ENCODE measurements around the gene NDUFAF8. TPM values are rescaled to one million over a fixed set of nuclear protein-coding genes. Genes with fewer than 3 reads are reported as not detected.

The NDUFAF8 gene
- total RNA-seq, 1 donor from 2014 or later, result 59.4 TPM

- no peak for ATAC-seq (ENCODE audit: poor library complexity)
- intact Hi-C loops (cut with DNase I), result no loop called here
Observed at GRCh38 chr17:81258292-81258691, 19.2 kb downstream of the NDUFAF8 start.

GRCh38 chr17:81259058-81259605 is 20.0 kb downstream of the NDUFAF8 start:
- ATAC-seq (ENCODE audit: poor library complexity) (no peak), DNase-seq (no peak)
- intact Hi-C loops (cut with DNase I), result no loop called here

More at GRCh38 chr17:81258292-81258691, 19.2 kb downstream of the NDUFAF8 start:
- no peak for DNase-seq

- DNase-seq, result no peak
- no peak for ATAC-seq (ENCODE audit: poor library complexity)
Observed at GRCh38 chr17:81260171-81260570, 21.1 kb downstream of the NDUFAF8 start.

GRCh38 chr17:81260641-81261040 is 21.5 kb downstream of the NDUFAF8 start:
- intact Hi-C loops (cut with DNase I), result no loop called here
- DNase-seq, result no peak
- ATAC-seq (ENCODE audit: poor library complexity), result no peak

More at GRCh38 chr17:81260171-81260570, 21.1 kb downstream of the NDUFAF8 start:
- intact Hi-C loops (cut with DNase I), result no loop called here

GRCh38 chr17:81261096-81261495 is 22.0 kb downstream of the NDUFAF8 start:
- intact Hi-C loops (cut with DNase I), result no loop called here
- DNase-seq, result no peak
- no peak for ATAC-seq (ENCODE audit: poor library complexity)

- intact Hi-C loops (cut with DNase I), result no loop called here
- DNase-seq, result no peak
- no peak for ATAC-seq (ENCODE audit: poor library complexity)
Observed at GRCh38 chr17:81261582-81262336, 22.6 kb downstream of the NDUFAF8 start.

- DNase-seq (no peak), ATAC-seq (ENCODE audit: poor library complexity) (no peak)
- intact Hi-C loops (cut with DNase I), result no loop called here
Observed at GRCh38 chr17:81263371-81264181, 24.5 kb downstream of the NDUFAF8 start.

GRCh38 chr17:81264640-81265039 is 25.5 kb downstream of the NDUFAF8 start:
- intact Hi-C loops (cut with DNase I), result no loop called here
- DNase-seq (no peak), ATAC-seq (ENCODE audit: poor library complexity) (no peak)

- no peak for ATAC-seq (ENCODE audit: poor library complexity)
- intact Hi-C loops (cut with DNase I), result no loop called here
- DNase-seq, result no peak
Observed at GRCh38 chr17:81265576-81265975, 26.5 kb downstream of the NDUFAF8 start.

- no peak for ATAC-seq (ENCODE audit: poor library complexity)
- intact Hi-C loops (cut with DNase I), result no loop called here
Observed at GRCh38 chr17:81267390-81268067, 28.4 kb downstream of the NDUFAF8 start.

GRCh38 chr17:81270279-81270678 is 31.2 kb downstream of the NDUFAF8 start:
- no peak for ATAC-seq (ENCODE audit: poor library complexity)
- no peak for DNase-seq
- intact Hi-C loops (cut with DNase I), result no loop called here

More at GRCh38 chr17:81267390-81268067, 28.4 kb downstream of the NDUFAF8 start:
- DNase-seq, result no peak

GRCh38 chr17:81271226-81271625 is 32.1 kb downstream of the NDUFAF8 start:
- DNase-seq (no peak), ATAC-seq (ENCODE audit: poor library complexity) (no peak)
- intact Hi-C loops (cut with DNase I), result no loop called here

GRCh38 chr17:81272616-81273015 is 33.5 kb downstream of the NDUFAF8 start:
- intact Hi-C loops (cut with DNase I), result no loop called here
- ATAC-seq (ENCODE audit: poor library complexity) (no peak), DNase-seq (no peak)

GRCh38 chr17:81273698-81274470 is 34.8 kb downstream of the NDUFAF8 start:
- DNase-seq (no peak), ATAC-seq (ENCODE audit: poor library complexity) (no peak)
- intact Hi-C loops (cut with DNase I), result no loop called here

- no peak for ATAC-seq (ENCODE audit: poor library complexity)
Observed at GRCh38 chr17:81274471-81274855, 35.3 kb downstream of the NDUFAF8 start.

GRCh38 chr17:81276781-81277180 is 37.7 kb downstream of the NDUFAF8 start:
- intact Hi-C loops (cut with DNase I), result no loop called here
- DNase-seq (no peak), ATAC-seq (ENCODE audit: poor library complexity) (no peak)

More at GRCh38 chr17:81274471-81274855, 35.3 kb downstream of the NDUFAF8 start:
- DNase-seq, result no peak
- intact Hi-C loops (cut with DNase I), result no loop called here

- intact Hi-C loops (cut with DNase I), result no loop called here
- ATAC-seq (ENCODE audit: poor library complexity), result peak; percentile 84
- peak; percentile 75 for DNase-seq
Observed at GRCh38 chr17:81277421-81277820, 38.3 kb downstream of the NDUFAF8 start.

- peak; percentile 86 for DNase-seq
- intact Hi-C loops (cut with DNase I), result no loop called here
- peak; percentile 84 for ATAC-seq (ENCODE audit: poor library complexity)
Observed at GRCh38 chr17:81277946-81278693, 39.0 kb downstream of the NDUFAF8 start.
